Renal cortex interstitium (tissue), 11 donors: ENCODE results near the gene WDHD1. TPM values are rescaled to one million over a fixed set of nuclear protein-coding genes. Genes with fewer than 3 reads are reported as not detected.
"Not testable (repeated sequence)": the region's sequence is repeated elsewhere in the genome, so short reads cannot be mapped to it uniquely, and the experiment has no call there.

Experiments used
- DNase-seq, 11 donors: peaks; one replicate each; pipeline ENCODE4 v3.0.0-alpha.2; 2013; ENCODE audit warnings: low read depth in 9 of 11, low spot score in 4 of 11; ENCODE audit errors: extremely low read depth in 1 of 11
- polyA plus RNA-seq, 3 donors: library from polyadenylated mRNA; unstranded; fragments of 120-200 nt; gene quantifications; one replicate each; pipeline ENCODE4 v1.2.1, GENCODE V29; 2013; ENCODE audit not compliant: insufficient read length in 3 of 3

WDHD1 gene
- polyA plus RNA-seq, 3 donors, result 16.4 to 23.0 (median 18.6) TPM

GRCh38 chr14:54981698-54982097 is 45.2 kb downstream of the WDHD1 start:
- DNase-seq, result no peak

GRCh38 chr14:54979039-54979438 is 47.9 kb downstream of the WDHD1 start:
- DNase-seq, result no peak

- DNase-seq, result no peak
Measured at GRCh38 chr14:54976316-54976715, 50.6 kb downstream of the WDHD1 start.

GRCh38 chr14:54975856-54976255 is 51.0 kb downstream of the WDHD1 start:
- DNase-seq, result no peak

- DNase-seq, result peak in 1 of 11 donors; percentile 4
Measured at GRCh38 chr14:54974788-54975414, 52.0 kb downstream of the WDHD1 start.

- no peak for DNase-seq
Measured at GRCh38 chr14:54967496-54967895, 59.4 kb downstream of the WDHD1 start.

- no peak for DNase-seq
Measured at GRCh38 chr14:54955143-54955542, 71.8 kb downstream of the WDHD1 start.

- not testable (repeated sequence) for DNase-seq
Measured at GRCh38 chr14:54953609-54954008, 73.3 kb downstream of the WDHD1 start.

- DNase-seq, result not testable (repeated sequence)
Measured at GRCh38 chr14:54952803-54953202, 74.1 kb downstream of the WDHD1 start.

GRCh38 chr14:54947230-54947629 is 79.7 kb downstream of the WDHD1 start:
- no peak for DNase-seq

GRCh38 chr14:54946500-54946899 is 80.4 kb downstream of the WDHD1 start:
- DNase-seq, result no peak

GRCh38 chr14:54944737-54945391 is 82.0 kb downstream of the WDHD1 start:
- no peak for DNase-seq

- no peak for DNase-seq
Measured at GRCh38 chr14:54942913-54943312, 84.0 kb downstream of the WDHD1 start.

- no peak for DNase-seq
Measured at GRCh38 chr14:54936816-54937215, 90.1 kb downstream of the WDHD1 start.

GRCh38 chr14:54935958-54936357 is 90.9 kb downstream of the WDHD1 start:
- DNase-seq, result no peak

- no peak for DNase-seq
Measured at GRCh38 chr14:54935100-54935499, 91.8 kb downstream of the WDHD1 start.

GRCh38 chr14:54933006-54933405 is 93.9 kb downstream of the WDHD1 start:
- peak in 2 of 11 donors; percentile 2 to 3 for DNase-seq

- DNase-seq, result no peak
Measured at GRCh38 chr14:54931598-54932340, 95.1 kb downstream of the WDHD1 start.

- no peak for DNase-seq
Measured at GRCh38 chr14:54931101-54931500, 95.8 kb downstream of the WDHD1 start.

GRCh38 chr14:54929556-54929955 is 97.3 kb downstream of the WDHD1 start:
- DNase-seq, result no peak
